DND-41 (cell line): ENCODE results near the gene FZD8.

Source experiments
- EZH2 ChIP-seq: IDR thresholded peaks from 3 replicates; pipeline ENCODE4 v1.6.1; 2012; ENCODE audit warnings: borderline replicate concordance, low read depth, mild to moderate bottlenecking, moderate library complexity, low read length, inconsistent platforms; ENCODE audit not compliant: severe bottlenecking
- TF ChIP-seq, protein P1 (sequence below): IDR thresholded peaks from 2 replicates; pipeline ENCODE4 v1.5.1; 2012; ENCODE audit warnings: borderline replicate concordance, low read length, moderate library complexity, mild to moderate bottlenecking; ENCODE audit not compliant: poor library complexity, severe bottlenecking; ENCODE audit errors: extremely low read depth

DNA sequence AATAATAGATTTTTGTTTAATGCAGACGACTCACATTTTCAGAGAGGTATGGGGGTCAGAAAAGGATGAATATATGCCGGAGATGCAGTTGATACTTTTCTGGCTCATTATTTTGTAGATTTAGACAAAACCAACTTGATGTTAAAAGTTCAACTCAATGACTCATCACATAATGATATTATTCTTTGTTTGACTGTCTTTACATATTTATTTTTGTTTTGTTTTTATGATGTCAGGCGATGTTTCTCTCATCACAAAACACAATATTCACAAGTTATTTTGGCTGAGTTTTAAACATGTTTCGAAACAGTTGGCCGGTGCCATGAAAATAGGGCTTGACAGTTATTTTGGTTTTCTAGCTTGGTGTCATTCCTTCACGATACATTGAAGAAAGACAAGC, 35.7 kb downstream of the FZD8 start:
- TF ChIP-seq, protein P1, sequence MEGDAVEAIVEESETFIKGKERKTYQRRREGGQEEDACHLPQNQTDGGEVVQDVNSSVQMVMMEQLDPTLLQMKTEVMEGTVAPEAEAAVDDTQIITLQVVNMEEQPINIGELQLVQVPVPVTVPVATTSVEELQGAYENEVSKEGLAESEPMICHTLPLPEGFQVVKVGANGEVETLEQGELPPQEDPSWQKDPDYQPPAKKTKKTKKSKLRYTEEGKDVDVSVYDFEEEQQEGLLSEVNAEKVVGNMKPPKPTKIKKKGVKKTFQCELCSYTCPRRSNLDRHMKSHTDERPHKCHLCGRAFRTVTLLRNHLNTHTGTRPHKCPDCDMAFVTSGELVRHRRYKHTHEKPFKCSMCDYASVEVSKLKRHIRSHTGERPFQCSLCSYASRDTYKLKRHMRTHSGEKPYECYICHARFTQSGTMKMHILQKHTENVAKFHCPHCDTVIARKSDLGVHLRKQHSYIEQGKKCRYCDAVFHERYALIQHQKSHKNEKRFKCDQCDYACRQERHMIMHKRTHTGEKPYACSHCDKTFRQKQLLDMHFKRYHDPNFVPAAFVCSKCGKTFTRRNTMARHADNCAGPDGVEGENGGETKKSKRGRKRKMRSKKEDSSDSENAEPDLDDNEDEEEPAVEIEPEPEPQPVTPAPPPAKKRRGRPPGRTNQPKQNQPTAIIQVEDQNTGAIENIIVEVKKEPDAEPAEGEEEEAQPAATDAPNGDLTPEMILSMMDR = no peak
- no peak for TF ChIP-seq EZH2
